Measurements from ENCODE around the gene MUSK.

GRCh38 chr9:110640736-110641135 lies 27.9 kb upstream of the MUSK start:
- TF ChIP-seq CTCF (IDR thresholded peaks at IDR 0.05) (no peak), EZH2 (IDR thresholded peaks at IDR 0.05; ENCODE audit: borderline replicate concordance, insufficient read depth, low read depth, low read length, poor library complexity, severe bottlenecking) (no peak)
